ENCODE measurements around the gene LCP2.

LCP2 gene

DNA sequence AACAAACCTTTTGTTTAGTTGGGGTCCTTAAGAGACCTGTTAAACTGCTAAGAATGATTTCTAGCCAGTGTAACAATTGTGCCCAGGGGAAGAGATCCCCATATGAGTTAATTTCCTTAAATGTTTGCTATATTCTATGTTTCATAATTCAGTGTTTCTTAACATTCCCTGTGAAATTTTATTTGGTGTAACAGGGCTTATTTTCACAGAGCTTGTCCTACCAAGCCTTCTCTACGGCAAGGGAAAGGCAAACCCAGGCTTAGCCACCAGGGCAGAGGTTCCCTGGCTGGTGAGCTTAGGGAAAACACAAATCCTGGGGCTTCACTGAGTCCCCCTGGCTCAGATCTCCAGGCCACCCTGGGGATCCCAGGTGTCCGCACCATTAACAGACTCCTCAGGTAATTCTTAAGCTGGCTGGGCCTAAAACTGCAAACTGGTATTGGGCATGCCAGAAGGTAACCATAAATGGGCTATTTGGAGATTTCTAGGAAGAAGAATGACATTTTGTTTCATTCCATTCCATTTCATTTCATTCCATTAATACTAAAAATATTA lies 17.0 kb upstream of the LCP2 start:
- DNase-seq: no peak

DNA sequence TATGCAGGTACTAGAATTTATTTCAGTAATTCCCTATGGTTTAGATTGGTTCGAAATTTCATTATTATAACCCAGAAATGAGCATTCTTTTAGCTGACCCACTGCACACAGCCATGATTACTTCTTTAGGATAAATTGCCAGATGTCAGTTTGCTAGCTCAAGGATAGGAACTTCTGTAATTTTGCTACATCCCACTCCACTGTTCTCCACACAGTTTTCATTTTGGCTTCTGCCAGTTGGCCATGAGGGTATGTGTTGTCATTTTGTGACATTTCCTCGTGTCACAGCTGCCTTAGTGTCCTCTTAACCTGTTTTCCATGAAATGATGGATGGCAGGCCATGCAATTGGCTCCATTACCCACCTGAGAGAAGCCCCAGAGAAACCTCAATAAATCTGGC lies 16.2 kb upstream of the LCP2 start:
- DNase-seq: no peak

DNA sequence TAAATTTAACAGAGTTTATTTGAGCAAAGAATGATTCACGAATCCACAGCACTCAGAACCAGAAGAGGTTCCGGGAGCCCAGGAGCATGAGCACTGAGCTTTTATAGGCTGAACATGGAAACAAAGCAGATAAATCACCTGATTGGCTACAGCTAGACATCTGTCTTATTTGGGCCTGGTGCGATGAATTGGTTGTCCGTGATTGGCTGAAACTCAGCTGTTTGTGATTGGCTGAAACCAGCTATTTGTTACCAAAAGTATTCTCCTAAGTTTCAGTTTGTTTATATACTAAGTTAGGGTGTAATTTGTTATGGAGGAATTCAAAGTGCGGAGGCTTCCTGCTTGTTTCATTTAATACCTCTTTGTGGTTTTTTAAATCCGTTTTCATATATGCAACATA lies 15.8 kb upstream of the LCP2 start:
- DNase-seq: no peak

DNA sequence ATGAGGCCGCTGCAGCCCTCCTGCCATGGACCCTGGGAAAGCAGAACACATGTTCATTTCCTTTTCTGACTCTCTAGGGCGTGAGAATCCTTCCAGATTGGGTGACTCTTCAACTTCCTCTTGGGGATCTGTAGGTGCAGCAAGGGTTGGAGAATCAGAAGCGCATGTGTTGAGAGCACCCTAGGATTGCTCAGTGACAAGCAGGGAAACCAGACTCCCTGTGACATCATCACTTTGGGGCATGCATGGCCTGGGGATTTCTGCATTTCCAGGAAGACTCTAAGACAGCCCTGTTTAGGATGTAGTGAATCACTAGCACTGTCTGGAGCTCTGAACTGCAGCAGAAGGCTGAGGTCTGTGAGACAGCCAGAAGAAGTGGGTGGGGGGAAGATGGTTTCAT lies 15.1 kb upstream of the LCP2 start:
- DNase-seq: peak; percentile 49

DNA sequence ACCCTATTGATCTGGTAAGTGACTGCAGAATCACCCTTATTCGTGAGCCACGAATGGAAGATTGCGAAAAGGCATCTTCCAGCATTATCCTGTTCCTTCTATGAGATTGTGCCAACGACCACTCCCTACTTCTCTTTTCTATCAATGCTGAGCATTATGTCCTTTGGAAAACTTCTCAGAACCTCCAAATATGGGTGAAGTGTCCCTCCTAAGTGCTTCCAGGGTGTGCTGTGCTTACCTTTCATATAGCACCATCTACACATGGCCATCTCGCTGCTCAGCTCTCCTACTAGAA lies 14.7 kb upstream of the LCP2 start:
- no peak for DNase-seq

DNA sequence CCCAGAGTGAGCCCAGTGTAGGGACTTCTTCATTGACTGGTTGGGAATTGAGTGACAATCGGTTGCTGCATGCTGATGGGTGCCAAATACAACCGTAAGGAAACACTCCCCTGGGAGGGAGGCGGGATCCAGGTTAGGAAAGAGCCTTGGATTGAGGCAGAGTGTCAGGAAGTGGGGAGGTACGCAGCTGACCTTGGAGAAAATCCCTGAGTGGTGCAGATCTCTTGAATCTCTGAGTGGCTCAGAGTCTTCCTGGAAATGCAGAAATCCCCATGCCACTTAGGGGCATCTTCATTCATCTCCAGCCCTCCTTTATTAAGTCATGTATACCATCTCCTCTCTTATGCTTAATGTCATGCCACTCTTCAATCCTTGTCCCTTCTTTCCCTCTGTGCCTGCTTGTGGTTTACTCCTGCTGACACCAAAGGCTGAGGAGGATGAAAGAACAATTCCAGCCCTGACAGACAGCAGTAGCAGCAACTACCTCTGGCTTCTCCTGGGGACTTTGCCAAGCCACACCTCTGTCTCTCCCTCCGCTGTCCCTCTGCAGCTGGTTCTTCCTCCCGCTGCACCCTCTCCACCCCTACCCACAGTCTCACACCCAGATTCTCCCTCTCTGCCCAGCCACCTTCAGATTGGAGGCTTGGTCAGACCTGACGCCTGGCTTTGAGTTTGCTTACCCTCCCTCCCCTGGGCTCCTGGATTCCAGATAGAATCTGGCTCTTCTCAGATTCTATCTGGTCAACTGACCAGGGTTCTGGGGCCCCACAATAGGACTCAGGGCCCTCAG lies 14.1 kb upstream of the LCP2 start:
- DNase-seq: no peak

DNA sequence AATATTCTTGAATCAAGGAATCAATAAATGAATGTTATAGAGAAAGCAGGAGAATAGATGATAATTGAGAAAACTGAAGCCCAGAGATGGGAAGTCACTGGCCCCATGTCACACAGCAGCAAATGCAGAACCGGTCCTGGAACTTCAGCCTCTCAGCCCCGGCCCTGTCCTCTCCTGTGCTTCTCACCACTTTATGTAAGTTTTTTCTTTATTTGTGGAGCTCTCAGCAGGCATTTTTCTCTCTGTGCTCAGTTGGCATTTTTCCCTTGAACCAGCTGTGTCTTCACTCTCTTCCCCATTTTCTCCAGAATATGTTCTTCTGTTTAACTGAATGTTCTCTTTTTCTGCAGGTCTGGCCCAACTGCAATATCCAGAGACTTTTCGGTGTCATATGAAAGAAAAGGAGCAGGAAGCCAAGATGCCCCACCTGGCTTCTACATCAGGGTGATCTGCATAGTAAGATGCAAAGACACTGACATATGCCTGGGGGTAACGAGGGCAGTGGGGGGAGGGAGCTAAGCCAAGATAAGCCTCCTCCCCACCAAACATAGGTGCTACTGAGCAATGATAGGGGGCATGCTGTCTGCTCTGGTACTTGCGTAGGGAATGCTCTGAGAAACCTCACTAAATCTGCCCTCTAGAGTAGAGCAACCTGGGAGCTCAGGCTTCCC lies 12.8 kb upstream of the LCP2 start:
- no peak for DNase-seq

DNA sequence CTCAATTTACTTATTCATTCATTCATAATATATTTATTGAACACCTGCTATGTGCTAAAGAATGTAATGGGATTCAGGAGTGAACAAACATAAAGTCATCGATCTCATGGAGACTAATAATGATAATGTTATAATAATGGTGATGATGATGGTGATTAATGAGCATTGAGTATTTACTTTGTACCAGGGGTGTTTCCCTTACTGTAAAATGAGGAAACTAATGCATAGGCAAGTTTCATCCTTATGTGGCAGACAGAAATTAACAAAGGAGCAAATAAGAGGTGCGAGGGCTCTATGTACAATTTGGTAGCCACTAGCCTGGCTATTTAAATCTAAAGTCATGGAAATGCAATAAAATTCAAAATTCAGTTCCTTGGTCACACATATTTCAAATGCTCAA lies 11.1 kb upstream of the LCP2 start:
- no peak for DNase-seq

DNA sequence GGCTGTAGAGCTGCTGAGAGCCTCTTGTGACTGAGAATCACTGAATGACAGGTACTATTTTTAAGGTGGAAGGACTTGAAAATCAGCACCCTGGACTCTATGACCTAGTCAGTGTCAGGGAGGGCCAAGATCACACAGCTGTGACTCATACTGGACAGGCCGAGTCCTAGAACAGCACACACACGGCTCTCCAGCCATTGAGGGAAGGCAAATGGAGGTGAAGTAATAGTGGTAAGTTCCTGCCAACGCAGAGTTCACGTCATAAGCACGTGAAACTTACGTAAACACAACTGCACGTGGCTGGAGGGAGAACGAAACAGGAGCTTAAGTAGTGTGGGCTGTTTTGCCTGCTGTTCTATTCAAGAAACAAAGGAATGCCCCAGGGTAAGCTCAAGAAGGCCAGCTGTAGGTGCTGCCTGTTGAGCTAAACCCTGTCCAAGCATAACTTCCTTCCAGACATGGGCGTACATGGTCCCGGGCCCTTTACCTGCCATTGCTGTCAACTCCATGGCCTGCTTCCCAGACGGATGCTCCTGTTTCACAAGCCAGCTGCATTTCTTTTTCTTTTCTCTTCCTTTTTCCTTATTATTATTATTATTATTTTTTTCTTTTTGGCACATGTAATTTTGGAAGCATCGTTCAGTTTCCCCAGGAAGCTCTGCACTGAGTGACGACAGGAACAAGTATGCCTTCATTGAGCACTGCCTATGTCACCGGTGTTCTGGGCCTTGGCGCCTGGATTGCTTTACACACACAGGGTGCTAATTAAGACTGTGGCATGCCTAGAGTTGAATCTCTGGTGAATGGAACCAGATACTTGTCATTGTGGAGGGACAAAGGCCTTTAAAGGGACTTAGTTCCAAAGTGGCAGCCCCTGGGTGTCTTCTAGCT lies 10.2 kb upstream of the LCP2 start:
- no peak for DNase-seq

DNA sequence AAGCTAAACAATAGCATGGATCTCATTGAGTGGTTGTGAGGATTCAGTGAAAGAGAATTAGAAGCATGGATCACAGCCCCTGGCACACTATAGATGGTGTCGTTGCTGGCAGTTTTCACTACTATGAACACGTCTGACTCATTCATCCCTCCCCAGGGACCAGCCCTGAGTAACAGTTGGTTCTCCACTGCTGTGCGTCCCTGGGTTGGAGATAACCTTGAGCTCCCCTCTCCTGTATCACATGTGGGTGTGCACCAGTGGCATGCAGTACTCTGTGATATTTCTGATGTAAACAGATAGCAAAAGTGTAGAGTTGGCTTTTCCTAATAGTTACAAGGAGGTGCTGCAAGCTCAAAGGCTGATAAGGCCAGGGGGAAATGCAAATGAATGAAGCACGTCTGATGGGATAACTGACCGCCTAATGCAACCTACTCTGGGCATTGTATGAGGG lies 8.8 kb upstream of the LCP2 start:
- no peak for DNase-seq

DNA sequence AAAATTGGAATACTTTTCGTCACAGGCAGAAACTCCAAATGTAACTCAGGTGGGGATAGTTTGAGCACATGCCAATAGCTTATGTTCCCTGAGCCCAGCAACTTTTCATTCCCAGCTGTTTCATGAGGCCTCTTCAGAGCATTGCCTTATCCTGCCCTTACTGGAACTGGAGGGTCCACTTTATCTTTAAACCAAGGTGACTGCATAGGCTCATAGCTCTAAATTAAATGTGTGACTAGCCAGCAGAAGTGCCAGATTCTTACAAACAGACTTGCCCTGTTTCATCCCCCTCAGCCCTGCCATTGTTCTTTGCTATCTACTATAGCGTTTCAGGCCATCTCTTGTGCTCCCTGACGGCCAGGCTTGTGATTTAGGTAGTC lies 8.1 kb upstream of the LCP2 start:
- no peak for DNase-seq

DNA sequence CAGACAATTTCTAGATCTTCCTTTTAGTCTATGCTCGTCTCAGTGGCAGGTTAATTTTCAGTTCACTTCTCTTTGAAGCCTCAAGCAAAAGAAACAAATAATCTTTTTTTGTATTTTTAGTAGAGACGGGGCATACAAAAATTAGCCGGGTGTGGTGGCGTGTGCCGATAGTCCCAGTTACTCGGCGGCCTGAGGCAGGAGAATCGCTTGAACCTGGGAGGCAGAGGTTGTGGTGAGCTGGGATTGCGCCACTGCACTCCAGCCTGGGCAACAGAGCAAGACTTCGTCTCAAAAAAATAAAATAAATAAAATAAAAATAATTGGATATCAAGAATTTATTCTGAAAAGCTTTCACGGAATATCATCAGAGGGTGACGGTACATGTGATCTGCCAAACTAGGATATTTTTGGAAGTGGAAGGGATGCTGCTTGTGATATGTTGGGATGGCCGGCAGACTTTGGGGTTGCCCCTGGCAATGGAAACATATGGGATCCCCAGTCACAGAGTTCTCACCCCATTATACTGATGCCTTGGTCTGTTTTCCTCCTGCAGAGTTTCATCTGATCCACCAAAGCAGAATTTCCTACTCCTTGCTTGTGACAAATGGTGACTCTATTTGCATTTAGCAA lies 7.6 kb upstream of the LCP2 start:
- no peak for DNase-seq

DNA sequence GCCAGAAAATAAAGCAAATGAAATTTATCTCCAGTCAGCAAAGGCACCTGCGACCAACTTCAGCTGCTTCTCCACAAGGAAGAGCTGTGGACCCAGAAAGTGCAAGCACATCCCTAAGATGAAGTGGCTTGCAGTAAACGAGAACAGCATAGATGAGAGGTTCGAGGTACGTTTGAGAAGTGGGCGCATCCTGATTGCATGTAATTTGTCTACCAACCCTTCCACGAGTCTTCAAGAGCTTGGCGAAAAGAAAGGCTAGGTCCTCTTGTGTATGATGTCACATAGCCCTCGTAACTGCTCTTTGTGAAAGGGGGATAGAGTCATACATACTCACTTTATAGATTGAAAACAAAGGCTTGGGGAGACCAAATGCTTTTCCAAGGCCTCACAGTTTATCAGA lies 6.0 kb upstream of the LCP2 start:
- no peak for DNase-seq

DNA sequence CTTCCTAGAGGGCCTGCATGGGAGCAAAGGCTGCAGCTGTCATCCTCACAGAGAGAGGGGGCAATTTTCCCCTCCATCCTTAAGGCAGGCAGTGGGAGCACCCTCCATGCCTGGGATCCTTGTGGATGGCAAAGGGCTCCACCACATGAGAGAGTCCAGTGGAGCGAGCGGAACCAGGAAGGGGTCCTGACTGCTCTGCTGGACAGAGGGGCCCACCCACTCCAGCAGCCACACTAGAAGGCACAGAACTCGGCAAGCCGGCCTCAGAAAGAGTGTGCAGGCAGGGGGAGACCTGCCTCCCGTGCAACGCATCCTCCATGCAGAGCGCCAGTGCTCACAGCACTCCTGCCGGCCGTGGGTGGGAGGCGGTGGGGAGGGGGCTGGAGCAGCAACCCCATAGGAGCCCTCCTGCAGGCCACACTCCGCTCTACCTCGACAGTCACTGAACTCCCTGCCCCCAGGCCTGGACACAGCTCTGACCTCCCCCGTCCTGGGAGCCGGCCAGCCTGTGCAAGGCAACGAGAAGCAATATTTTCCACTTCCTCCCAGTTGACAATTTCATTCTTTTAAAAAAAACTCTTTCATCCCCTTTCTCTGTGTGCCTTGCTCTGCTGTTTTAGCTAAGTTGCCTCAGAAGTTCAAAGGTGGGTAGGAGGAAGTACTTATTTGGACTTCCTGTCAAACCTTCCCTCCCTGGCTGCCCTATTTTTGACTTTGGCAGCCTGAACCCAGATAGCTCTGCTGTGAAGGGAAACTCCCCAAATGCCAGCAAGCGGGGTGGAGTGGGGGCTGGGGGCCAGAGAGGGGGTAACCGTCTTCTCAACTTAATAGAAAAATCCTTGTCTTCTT lies 5.3 kb upstream of the LCP2 start:
- peak; percentile 49 for DNase-seq

DNA sequence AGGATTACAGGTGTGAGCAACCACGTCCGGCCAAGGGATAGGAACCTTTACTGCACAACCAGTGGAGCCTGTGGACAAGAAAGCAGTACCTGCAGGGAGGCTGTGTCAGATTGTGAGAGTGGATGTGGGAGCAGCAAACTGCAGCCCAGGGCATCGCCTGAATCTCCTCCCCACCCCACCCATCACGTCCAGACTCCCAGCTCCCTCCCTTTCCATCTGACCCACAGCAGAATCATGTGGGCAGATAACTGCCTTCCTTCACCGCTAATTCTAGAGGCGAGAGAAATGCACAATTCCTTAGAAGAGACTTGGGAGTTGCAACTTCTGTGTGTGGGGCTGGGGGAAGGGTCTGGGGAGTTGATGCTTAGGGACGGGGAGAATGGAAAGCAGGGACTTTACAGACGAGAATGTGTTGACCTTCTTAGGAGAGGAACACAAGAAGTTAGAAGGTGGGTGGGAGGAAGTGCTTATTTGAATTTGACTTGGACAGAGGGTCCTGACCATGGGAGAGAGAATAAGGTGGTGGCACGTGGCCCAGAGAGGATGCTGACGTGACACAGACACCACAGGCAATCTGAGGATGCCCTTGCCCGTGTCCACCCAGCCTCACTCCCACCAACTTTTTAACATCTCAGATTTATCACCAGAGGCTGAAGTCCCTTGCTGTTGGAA lies 4.5 kb upstream of the LCP2 start:
- DNase-seq: no peak

DNA sequence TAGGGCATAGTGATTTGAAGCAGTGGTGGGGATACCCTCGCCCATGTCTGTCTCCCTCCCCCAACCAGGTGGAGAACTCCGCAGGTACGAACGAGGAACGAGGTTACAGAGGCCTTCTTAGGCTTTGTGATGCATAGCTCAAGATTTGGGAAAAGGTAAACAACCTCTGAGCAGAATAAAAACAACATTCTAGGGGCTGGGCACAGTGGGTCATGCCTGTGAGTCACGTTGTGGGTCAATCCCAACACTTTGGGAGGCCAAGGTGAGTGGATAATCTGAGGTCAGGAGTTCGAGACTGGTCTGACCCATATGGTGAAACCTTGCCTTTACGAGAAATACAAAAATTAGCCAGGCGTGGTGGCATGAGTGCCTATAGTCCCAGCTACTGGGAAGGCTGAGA lies 3.6 kb upstream of the LCP2 start:
- DNase-seq: no peak

DNA sequence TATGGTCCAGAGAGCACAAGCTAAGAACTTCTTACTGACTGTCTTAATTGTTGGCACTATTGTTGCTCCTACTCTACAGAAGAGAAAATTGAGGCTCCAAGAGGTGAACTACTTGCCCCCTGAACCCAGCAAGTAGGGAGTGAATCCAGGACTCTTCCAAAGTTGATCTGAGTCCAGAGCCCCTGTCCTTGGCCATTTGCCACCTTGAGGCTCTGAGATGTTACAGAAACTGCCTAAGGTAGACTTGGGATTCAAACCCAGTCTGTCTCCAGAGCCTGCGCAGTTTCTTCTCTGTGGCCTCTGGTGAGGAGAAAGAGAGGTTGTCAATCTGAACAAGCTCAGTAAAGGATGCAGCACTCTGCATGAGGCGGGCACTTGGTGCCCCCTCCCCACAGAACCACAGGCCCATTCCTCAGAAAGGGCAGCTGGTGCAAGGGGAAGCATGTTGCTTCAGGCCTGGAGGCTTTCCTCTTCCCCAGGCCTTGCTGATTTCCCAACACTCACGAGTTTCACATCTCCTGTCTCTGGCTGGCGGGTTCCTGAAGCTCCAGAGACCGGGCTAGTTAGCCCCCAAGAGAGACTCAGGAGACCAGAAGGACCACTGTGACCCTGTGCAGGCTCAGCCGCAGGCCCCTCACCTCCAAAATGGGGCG lies 2.9 kb upstream of the LCP2 start:
- DNase-seq: no peak

DNA sequence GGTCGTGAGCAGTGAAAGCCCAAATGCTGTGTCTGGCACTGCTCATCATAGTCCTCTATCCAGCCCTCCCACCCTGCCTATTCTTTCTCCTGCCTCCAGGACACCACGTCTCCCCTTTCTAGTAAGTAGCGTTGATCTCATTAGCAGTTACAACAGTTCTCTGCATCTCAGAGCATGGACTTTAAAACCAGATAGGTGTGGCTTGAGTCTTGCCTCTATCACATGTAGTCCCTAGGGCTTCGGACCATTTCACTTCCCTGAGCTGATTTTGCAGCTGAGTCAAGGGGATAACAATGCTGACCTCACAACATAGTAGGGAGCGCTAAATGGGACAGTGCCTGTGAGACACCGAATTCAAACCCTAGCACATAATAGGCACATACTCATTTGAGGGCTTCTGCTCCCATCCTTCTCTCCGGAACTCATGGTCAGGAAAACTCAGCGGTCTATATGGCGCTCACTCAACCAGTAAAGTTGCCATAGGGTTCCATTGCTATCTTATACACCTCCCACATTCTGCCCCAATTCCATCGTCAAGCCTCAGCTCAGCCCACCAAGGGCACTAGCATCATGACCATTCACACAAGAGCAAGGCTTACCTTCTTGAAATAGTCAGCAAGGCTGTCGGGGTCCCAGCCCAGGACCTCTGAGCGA lies 515 bp downstream of the LCP2 start:
- DNase-seq: no peak

DNA sequence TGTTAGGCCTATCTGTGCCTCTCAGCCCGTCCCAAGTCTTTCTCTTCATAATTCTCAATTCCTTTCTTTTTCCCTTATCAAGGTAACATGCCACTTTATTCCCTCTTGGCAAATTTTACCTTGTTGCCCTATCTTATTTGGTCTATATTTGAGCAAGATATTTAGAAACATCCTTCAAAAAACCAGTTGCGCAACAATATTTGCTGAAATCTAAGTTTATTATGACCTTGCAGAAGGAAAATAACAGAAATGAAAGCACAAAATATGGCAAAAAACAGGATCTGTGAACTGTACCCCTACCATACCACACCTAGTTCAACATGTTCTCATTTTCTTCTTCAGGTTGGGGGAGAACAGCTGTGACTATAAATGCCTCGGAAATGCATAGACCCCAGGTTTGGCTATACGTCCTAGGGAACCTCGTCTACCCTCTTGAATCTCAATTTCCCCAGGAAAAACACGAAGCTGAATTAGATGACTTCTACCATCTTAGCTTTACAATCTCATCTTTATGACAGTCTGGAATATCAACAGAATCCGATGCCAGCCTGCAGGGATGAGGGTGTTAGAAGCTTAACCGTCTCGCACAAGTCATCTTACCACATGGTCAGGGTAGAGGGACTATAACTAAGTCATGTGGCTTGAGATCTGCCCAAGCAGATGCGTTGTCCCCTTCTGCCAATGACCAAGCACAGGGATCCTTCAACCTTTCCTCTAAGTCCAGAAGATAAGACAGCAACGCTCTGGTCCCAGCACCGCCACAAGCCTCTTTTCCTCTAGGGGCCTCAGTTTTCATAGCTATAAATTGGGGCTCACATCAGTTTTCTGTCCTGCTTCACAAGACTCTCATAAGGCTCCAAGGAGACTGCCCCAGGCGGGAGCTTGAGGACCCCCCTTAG lies 1.3 kb downstream of the LCP2 start:
- DNase-seq: no peak
